ENCODE measurements around the gene RYR2. TPM values are rescaled to one million over a fixed set of nuclear protein-coding genes. Genes with fewer than 3 reads are reported as not detected.

The RYR2 gene
- total RNA-seq, 1 experiment from 2014 or later: 0.03 TPM

DNA sequence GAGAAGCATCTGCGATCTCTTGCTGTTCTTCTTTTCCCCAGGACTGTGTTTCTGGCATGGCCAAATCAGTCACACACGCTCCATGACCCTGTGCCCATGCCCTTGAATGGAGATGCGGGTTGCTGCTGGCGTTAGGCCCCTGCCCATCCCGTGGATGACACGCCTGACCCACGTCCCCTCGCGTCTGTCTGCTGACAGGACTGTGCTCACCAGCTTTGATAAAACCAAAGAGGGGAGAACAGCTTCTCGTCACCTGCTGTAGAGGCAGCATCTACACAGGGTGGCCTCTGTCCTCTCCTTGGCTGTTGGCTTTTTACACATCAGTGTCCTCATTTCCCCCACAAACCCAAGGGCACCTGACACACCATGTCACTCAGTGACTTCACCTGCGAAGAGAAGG is 44.6 kb upstream of the RYR2 start:
- H3K4me3 ChIP-seq (ENCODE audit: low read depth in 2 of 2, low read length in 2 of 2): no peak overlapping the region
- no peaks in the 10 kb centered on the region; the same call in 1 of the 2 replicates for H3K27me3 ChIP-seq (ENCODE audit: control insufficient read depth, insufficient read depth, low read length)
- ChIA-PET CTCF (no interaction called here), POLR2A (no interaction called here)
- in situ Hi-C loops (cut with HindIII; ENCODE audit: low pct_unique_long_range_greater_than_20kb, low sequenced_read_pairs): no loop called here
- no peaks in the 10 kb centered on the region for H3K36me3 ChIP-seq (ENCODE audit: control insufficient read depth, insufficient read depth, low read length)
- no peak overlapping the region for H3K27ac ChIP-seq (ENCODE audit: low read length)
- TF ChIP-seq POLR2AphosphoS5 (IDR thresholded peaks at IDR 0.05; ENCODE audit: low read depth, low read length) (no peak), TCF7L2 (IDR thresholded peaks at IDR 0.05; ENCODE audit: low read depth, low read length) (no peak), SIN3A (IDR thresholded peaks at IDR 0.05; ENCODE audit: borderline replicate concordance, insufficient read depth, low read depth, low read length) (no peak), CTCF (IDR thresholded peaks at IDR 0.05) (no peak)
- TF ChIP-seq, protein P1, sequence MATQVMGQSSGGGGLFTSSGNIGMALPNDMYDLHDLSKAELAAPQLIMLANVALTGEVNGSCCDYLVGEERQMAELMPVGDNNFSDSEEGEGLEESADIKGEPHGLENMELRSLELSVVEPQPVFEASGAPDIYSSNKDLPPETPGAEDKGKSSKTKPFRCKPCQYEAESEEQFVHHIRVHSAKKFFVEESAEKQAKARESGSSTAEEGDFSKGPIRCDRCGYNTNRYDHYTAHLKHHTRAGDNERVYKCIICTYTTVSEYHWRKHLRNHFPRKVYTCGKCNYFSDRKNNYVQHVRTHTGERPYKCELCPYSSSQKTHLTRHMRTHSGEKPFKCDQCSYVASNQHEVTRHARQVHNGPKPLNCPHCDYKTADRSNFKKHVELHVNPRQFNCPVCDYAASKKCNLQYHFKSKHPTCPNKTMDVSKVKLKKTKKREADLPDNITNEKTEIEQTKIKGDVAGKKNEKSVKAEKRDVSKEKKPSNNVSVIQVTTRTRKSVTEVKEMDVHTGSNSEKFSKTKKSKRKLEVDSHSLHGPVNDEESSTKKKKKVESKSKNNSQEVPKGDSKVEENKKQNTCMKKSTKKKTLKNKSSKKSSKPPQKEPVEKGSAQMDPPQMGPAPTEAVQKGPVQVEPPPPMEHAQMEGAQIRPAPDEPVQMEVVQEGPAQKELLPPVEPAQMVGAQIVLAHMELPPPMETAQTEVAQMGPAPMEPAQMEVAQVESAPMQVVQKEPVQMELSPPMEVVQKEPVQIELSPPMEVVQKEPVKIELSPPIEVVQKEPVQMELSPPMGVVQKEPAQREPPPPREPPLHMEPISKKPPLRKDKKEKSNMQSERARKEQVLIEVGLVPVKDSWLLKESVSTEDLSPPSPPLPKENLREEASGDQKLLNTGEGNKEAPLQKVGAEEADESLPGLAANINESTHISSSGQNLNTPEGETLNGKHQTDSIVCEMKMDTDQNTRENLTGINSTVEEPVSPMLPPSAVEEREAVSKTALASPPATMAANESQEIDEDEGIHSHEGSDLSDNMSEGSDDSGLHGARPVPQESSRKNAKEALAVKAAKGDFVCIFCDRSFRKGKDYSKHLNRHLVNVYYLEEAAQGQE (IDR thresholded peaks at IDR 0.05; ENCODE audit: insufficient read depth in 1 of 2, low read depth in 2 of 2, low read length in 1 of 2): no peak
- intact Hi-C loops (cut with micrococcal nuclease; ENCODE audit: unreplicated experiment): no loop called here
- ATAC-seq (no peak), DNase-seq (ENCODE audit: low read depth, low spot score) (no peak)
- no TSS peak for BruUV-seq (replicated peaks)
- H3K9me3 ChIP-seq (ENCODE audit: control insufficient read depth, insufficient read depth, low read depth, low read length): no peaks in the 10 kb centered on the region
- no peaks in the 10 kb centered on the region for H3K4me1 ChIP-seq (ENCODE audit: control insufficient read depth, insufficient read depth, low read length)

DNA sequence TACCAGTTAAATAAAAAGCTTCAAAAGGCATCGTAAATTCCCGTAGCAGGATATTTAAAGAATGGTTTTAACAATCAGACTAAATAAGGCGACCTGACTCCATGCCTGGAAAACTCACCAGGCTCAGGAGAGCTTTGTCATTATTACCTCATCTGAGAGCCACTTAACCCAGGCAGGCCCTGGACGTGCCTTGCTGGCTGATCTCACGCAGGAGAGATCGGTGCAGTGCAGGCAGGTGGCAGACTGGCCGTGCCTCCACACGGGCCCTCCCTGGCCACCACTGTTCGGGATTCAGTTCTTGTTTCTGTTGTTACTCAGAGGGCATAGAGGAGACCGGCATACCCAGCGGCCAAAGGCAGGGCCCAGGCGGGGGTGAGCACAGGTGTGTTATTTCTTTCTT is 44.1 kb upstream of the RYR2 start:
- TF ChIP-seq CTCF (IDR thresholded peaks at IDR 0.05): no peak
- TF ChIP-seq TCF7L2 (IDR thresholded peaks at IDR 0.05; ENCODE audit: low read depth, low read length): no peak
- TF ChIP-seq, protein P1 (IDR thresholded peaks at IDR 0.05; ENCODE audit: insufficient read depth in 1 of 2, low read depth in 2 of 2, low read length in 1 of 2): no peak
- no peak for TF ChIP-seq POLR2AphosphoS5 (IDR thresholded peaks at IDR 0.05; ENCODE audit: low read depth, low read length)
- TF ChIP-seq SIN3A (IDR thresholded peaks at IDR 0.05; ENCODE audit: borderline replicate concordance, insufficient read depth, low read depth, low read length): no peak
- POLR2A ChIA-PET: no interaction called here
- BruUV-seq (replicated peaks): no TSS peak
- ATAC-seq (peak; percentile 68), DNase-seq (ENCODE audit: low read depth, low spot score) (no peak)
- Histone ChIP-seq H3K27me3 (ENCODE audit: control insufficient read depth, insufficient read depth, low read length) (no peaks in the 10 kb centered on the region; the same call in 1 of the 2 replicates), H3K9me3 (ENCODE audit: control insufficient read depth, insufficient read depth, low read depth, low read length) (no peaks in the 10 kb centered on the region), H3K4me1 (ENCODE audit: control insufficient read depth, insufficient read depth, low read length) (no peaks in the 10 kb centered on the region), H3K36me3 (ENCODE audit: control insufficient read depth, insufficient read depth, low read length) (no peaks in the 10 kb centered on the region), H3K27ac (ENCODE audit: low read length) (no peak overlapping the region), H3K4me3 (ENCODE audit: low read depth in 2 of 2, low read length in 2 of 2) (no peak overlapping the region)
- intact Hi-C loops (cut with micrococcal nuclease; ENCODE audit: unreplicated experiment): no loop called here
- in situ Hi-C loops (cut with HindIII; ENCODE audit: low pct_unique_long_range_greater_than_20kb, low sequenced_read_pairs): no loop called here
- CTCF ChIA-PET: no interaction called here

Data from Panc1 (cell line).